Activated CD4-positive, alpha-beta T cell treated with anti-CD3 and anti-CD28 coated beads, Interleukin-2, amount 50 U/mL, for 16 hours (primary cell): ENCODE measurements around the gene COL5A2.

Experiments
- DNase-seq: peaks from one replicate; pipeline ENCODE4 v3.0.0-alpha.2; 2020

COL5A2 gene

DNA sequence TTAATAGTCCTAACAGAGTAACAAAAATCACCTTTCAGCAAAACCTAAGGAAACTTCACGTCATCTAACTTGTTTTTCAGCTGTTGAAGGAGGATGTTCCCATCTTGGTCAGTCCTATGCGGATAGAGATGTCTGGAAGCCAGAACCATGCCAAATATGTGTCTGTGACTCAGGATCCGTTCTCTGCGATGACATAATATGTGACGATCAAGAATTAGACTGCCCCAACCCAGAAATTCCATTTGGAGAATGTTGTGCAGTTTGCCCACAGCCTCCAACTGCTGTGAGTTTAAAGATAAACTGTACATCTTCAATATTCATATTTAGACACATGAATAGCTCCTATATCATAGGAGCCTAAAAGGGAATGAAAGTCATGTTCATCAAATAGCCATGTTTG lies 194.9 kb downstream of the COL5A2 start:
- no peak for DNase-seq

DNA sequence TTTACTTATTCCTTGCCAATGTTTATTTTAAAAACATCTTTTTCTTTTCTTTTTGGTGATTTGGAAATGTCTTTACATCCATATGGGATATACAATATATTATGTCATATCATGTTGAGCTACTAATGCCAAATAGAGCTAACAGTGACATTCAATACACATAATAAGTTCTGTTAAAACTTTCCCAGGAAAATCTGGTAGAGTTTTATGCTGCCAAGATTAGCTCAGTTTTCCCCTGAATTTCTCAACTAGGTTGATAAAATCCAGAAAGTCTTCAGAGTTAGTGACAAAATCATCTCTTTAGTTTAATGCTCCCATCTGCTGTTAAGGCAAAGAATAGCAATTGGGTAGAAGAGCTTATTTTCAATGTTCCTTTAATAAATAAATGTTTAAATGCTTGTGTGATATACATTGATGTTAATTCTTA lies 195.5 kb downstream of the COL5A2 start:
- DNase-seq: no peak

DNA sequence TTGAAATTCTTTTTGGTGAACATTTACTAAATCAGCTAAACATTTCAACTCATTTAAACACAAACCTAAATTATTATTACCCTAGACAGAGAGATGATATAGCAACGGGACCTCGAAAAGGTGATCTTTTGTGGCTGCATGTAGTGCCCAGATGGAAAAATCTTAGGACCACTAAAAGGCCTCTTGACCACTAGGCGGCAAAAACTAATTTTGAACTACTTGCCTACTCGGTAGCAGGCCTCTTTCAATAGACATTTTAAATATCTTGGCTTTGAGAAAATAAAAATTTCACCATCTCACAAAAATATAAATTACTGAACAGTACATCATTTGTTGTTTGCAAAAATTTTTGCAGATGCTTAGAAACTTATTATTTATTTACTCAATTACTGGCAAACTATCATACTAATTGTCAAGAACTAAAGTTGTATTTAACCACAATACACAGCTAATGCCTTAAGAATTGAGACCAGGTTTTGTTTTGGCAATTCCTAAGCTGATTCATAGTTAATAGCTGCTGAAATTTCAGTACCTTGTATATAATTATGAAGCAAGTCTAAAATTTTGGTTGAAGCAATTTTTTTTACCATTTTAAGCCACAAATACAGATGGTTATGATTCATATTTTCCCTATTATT lies 196.0 kb downstream of the COL5A2 start:
- no peak for DNase-seq
